K562 (cell line): ENCODE data around the gene TGDS. TPM values are rescaled to one million over a fixed set of nuclear protein-coding genes. Genes with fewer than 3 reads are reported as not detected.

Experiments used
- C11orf30 ChIP-seq: fragments of 450-650 bp; IDR thresholded peaks from 2 replicates; pipeline ENCODE4 v1.6.1; 2016; ENCODE audit warnings: low read depth, mild to moderate bottlenecking
- CHD2 ChIP-seq: IDR thresholded peaks from 2 replicates; pipeline ENCODE4 v1.6.1; 2011; ENCODE audit warnings: low read depth, low read length
- E4F1 ChIP-seq: fragments of 250-450 bp; sonication (Bioruptor Pico); IDR thresholded peaks from 2 replicates; pipeline ENCODE4 v1.5.0; 2021; ENCODE audit warnings: mild to moderate bottlenecking, borderline replicate concordance
- ETV5 ChIP-seq: sonication (generic); formaldehyde crosslinking; IDR thresholded peaks from 2 replicates; pipeline ENCODE4 v1.4.0; 2020; ENCODE audit warnings: low read depth, mild to moderate bottlenecking, missing genetic modification reagents
- HNRNPLL ChIP-seq: fragments of 200-400 bp; formaldehyde crosslinking; IDR thresholded peaks from 2 replicates; pipeline ENCODE4 v1.6.1; 2017; ENCODE audit warnings: low read length, low read depth, mild to moderate bottlenecking; ENCODE audit not compliant: poor library complexity, severe bottlenecking
- MBD2 ChIP-seq: sonication (generic); IDR thresholded peaks from 2 replicates; pipeline ENCODE4 v1.6.1; 2016; ENCODE audit warnings: low read depth, borderline replicate concordance
- POLR2G ChIP-seq: fragments of 200-400 bp; formaldehyde crosslinking; IDR thresholded peaks from 2 replicates; pipeline ENCODE4 v1.6.1; 2017; ENCODE audit warnings: low read depth, mild to moderate bottlenecking, antibody characterized with exemption, low read length, moderate library complexity
- POLR2H ChIP-seq: IDR thresholded peaks from 2 replicates; pipeline ENCODE4 v1.6.1; 2016; ENCODE audit warnings: missing genetic modification characterization, low read depth, mild to moderate bottlenecking, control low read depth, missing compliant biosample characterization, moderate library complexity
- SMARCB1 ChIP-seq: IDR thresholded peaks from 2 replicates; pipeline ENCODE4 v1.6.1; 2011; ENCODE audit warnings: improper control_type of control experiment, low read depth; ENCODE audit not compliant: insufficient read length
- SRF ChIP-seq, 2 experiments: fragments of 250-450, 450-650 bp in 1 of 2; sonication (Bioruptor Pico) in 1 of 2; sonication (generic) in 1 of 2; formaldehyde crosslinking; IDR thresholded peaks; 2 replicates each; pipeline versions ENCODE4 v1.5.0 to v1.5.1; 2020 to 2022; ENCODE audit warnings: mild to moderate bottlenecking in 1 of 2, missing genetic modification reagents in 1 of 2
- UBTF ChIP-seq, 2 experiments: IDR thresholded peaks; 2 replicates each; pipeline ENCODE4 v1.6.1; 2012; ENCODE audit warnings: improper control_type of control experiment in 2 of 2, low read depth in 2 of 2, low read length in 2 of 2, borderline replicate concordance in 1 of 2
- VEZF1 ChIP-seq: fragments of 200-800 bp; sonication (Bioruptor generic); IDR thresholded peaks from 2 replicates; pipeline ENCODE4 v1.6.1; 2017; ENCODE audit warnings: missing genetic modification characterization, missing compliant biosample characterization
- ZNF76 ChIP-seq: fragments of 250-450 bp; sonication (Bioruptor Pico); IDR thresholded peaks from 2 replicates; pipeline ENCODE4 v1.4.0; 2020; ENCODE audit warnings: mild to moderate bottlenecking, moderate library complexity, borderline replicate concordance
- polyA plus RNA-seq, 8 experiments: library from polyadenylated mRNA; depleted of rRNA in 4 of 8; stranded (reverse) in 5 of 8; unstranded in 3 of 8; fragments of >200 nt; fragmentation: Nextera tagmentation in 2 of 8; fragmentation: Illumina TruSeq in 1 of 8; extraction: Ambion mirVana in 2 of 8; extraction: Trizol in 1 of 8; gene quantifications; 2 replicates each; pipeline versions ENCODE4 v1.2.1 to v1.2.3, GENCODE V29; 2011 to 2014; ENCODE audit warnings: inconsistent platforms in 1 of 8, missing spikeins in 1 of 8
- total RNA-seq, 7 experiments: library from RNA; depleted of rRNA in 6 of 7; stranded (reverse); fragments of >200 nt in 6 of 7; fragmentation: Illumina TruSeq in 2 of 7; extraction: Trizol in 2 of 7; gene quantifications; 2 replicates each; pipeline versions ENCODE4 v1.2.1 to v1.2.3, GENCODE V29; 2011 to 2021; ENCODE audit warnings: low replicate concordance in 1 of 7
- TF ChIP-seq, protein P1 (sequence below): fragments of 450-650 bp; IDR thresholded peaks from 2 replicates; pipeline ENCODE4 v1.6.1; 2016; ENCODE audit warnings: mild to moderate bottlenecking

Gene TGDS
- total and polyA plus RNA-seq, 9 of the 15 experiments (the other 6 are each of a cell fraction or from before 2014, with no cell fraction given): 9.9 to 43.7 (median 21.4) TPM

- TF ChIP-seq POLR2G (peak; percentile 94), ETV5 (0 out of 2 replicates have a peak, but pooled peaks have one; percentile 64), MBD2 (peak; percentile 61; the same call in 1 of the 2 replicates), POLR2H (tag) (peak; percentile 58; the same call in 1 of the 2 replicates), HNRNPLL (peak; percentile 95), CHD2 (peak; percentile 61; the same call in 1 of the 2 replicates), VEZF1 (CRISPR knock-in tag) (no peak), UBTF (IDR thresholded peaks at IDR 0.05; ENCODE audit: borderline replicate concordance in 1 of 2, low read depth in 2 of 2, low read length in 2 of 2) (0 out of 4 replicates have a peak, but pooled peaks of 1 of the 2 experiments have one; percentile 22), SMARCB1 (no peak), E4F1 (CRISPR knock-in tag) (peak; percentile 95), SRF (CRISPR knock-in tag; IDR thresholded peaks at IDR 0.05) (no peak; a peak in 1 of 4 replicates), ZNF76 (CRISPR knock-in tag) (no peak), C11orf30 (peak; percentile 19; the same call in 1 of the 2 replicates)
- TF ChIP-seq, protein P1, sequence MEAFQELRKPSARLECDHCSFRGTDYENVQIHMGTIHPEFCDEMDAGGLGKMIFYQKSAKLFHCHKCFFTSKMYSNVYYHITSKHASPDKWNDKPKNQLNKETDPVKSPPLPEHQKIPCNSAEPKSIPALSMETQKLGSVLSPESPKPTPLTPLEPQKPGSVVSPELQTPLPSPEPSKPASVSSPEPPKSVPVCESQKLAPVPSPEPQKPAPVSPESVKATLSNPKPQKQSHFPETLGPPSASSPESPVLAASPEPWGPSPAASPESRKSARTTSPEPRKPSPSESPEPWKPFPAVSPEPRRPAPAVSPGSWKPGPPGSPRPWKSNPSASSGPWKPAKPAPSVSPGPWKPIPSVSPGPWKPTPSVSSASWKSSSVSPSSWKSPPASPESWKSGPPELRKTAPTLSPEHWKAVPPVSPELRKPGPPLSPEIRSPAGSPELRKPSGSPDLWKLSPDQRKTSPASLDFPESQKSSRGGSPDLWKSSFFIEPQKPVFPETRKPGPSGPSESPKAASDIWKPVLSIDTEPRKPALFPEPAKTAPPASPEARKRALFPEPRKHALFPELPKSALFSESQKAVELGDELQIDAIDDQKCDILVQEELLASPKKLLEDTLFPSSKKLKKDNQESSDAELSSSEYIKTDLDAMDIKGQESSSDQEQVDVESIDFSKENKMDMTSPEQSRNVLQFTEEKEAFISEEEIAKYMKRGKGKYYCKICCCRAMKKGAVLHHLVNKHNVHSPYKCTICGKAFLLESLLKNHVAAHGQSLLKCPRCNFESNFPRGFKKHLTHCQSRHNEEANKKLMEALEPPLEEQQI: 0 out of 2 replicates have a peak, but pooled peaks have one; percentile 21
These were observed at the start of gene TGDS (continued) for GRCh38 chr13:94595950-94596574.
